Measurements from ENCODE around the gene PIAS1.
A peak's percentile ranks its signal among the peaks of the same experiment; 100 is the strongest.

The PIAS1 gene

DNA sequence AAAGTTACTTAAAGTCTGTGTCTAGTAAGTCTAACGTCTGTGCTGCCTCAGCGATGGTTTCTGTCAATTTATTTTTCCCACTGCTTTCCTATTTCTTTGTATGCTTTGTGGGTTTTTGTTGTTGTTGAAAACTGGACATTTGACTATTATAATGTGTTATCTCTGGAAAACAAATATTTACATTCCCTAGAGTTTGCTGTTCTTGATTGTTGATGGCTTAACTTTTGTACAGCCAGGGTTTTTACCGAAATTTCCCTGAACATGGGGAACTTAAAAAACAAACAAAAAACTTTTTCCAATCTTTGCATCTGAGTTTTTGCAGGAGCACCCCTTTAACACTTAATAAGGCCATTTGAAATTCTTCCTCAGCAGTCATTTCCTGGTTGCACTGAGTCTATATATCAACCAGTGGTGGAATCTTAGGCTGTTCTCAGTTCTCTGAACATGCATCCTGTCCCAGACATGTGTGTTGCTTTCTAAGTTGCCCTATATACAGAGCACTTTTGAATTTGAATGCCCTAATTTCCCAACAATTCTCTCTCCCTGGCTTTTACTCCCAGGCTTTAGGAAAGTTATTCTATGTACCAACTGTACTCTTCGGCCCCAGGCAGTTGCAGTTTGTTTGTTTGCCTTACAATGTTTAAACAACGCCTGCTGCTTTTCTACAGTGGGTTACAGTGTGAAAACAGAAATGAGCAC lies 11.8 kb upstream of the PIAS1 start:
- Mint-ChIP-seq H3K4me3 (no peak overlapping the region), H3K27ac (ENCODE audit: low read depth) (no peak overlapping the region), H3K4me1 (peaks cover 6% of the 10 kb centered on the region), H3K36me3 (ENCODE audit: insufficient read depth) (peaks cover 2% of the 10 kb centered on the region), H3K9me3 (no peaks in the 10 kb centered on the region), H3K27me3 (peaks cover 47% of the 10 kb centered on the region)
- no peak for ATAC-seq (replicated peaks; ENCODE audit: extremely low read depth, poor library complexity, severe bottlenecking)
- no peak for DNase-seq (ENCODE audit: low spot score in 2 of 2)

DNA sequence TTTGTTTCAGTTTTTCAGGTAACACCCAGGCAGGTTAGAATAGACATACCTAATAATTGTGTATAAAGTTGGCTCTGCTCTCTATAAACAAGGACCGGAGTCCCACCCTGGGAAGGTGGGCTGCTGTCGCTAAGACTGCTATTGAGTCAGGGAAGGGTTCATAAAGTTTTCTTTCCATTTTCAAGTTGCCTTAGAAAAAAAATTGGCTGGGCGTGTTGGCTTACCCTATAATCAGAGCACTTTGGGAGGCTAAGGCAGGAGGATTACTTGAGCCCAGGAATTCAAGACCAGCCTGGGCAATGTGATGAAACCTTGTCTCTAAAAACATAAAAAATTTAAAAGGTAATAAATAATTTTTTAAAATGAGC lies 11.3 kb upstream of the PIAS1 start:
- H3K9me3 Mint-ChIP-seq, result no peaks in the 10 kb centered on the region
- H3K27ac Mint-ChIP-seq (ENCODE audit: low read depth), result no peak overlapping the region
- no peak for ATAC-seq (replicated peaks; ENCODE audit: extremely low read depth, poor library complexity, severe bottlenecking)
- H3K4me1 Mint-ChIP-seq, result peaks cover under 1% of the 10 kb centered on the region
- peaks cover 2% of the 10 kb centered on the region for H3K36me3 Mint-ChIP-seq (ENCODE audit: insufficient read depth)
- H3K27me3 Mint-ChIP-seq, result peaks cover 47% of the 10 kb centered on the region
- H3K4me3 Mint-ChIP-seq, result no peak overlapping the region
- DNase-seq (ENCODE audit: low spot score in 2 of 2), result no peak

DNA sequence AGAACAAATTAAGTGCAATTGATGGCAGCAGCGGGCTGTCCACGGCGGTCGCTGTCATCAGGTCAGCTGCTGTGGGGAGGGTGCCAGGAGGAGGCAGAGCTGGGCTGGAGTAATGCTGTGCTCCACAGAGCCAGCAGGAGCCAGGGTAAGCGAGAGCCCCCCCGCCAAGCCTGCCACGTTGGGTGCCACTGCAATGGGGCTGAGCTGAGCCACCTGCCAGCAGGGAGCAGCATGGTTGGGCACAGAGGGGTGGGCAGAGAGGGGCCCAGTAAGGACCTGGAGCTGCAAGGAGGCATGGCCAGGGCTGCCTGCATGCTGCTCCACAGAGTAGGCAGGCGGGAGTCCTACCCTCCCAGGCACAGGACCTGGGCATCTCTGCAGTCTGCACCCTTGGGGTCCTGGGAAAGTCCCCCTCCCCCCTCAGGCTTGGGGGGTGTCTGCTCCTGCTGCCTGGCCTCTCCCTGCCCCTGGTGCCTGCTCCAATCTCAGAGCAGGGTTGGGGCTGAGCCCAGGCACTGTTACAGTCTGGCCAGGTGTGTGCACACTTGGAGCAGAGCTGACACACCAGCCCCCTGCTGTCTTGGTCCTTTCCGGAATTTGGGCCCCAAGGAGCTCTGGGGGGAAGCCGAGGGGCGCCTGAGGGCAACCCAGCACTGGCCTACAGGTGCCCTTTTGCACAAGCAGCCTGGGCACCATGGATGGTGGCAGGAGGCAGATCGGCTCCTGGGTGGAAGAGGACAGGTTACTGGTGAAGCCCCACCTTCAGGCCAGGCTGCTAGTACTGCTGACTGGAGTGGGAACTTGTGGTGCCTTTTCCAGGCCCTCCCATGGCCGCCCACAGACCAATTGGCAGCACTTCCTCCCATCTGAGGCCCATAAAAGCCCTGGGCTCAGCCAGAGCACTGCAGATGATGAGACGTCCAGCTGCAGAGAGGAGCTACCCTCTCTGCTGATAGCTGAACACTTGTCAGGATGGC lies 8.5 kb upstream of the PIAS1 start:
- H3K36me3 Mint-ChIP-seq (ENCODE audit: insufficient read depth), result no peaks in the 10 kb centered on the region
- H3K27ac Mint-ChIP-seq (ENCODE audit: low read depth), result no peak overlapping the region
- H3K4me3 Mint-ChIP-seq, result no peak overlapping the region
- ATAC-seq (replicated peaks; ENCODE audit: extremely low read depth, poor library complexity, severe bottlenecking) (no peak), DNase-seq (ENCODE audit: low spot score in 2 of 2) (no peak)
- H3K27me3 Mint-ChIP-seq, result peaks cover 33% of the 10 kb centered on the region
- H3K9me3 Mint-ChIP-seq, result no peaks in the 10 kb centered on the region
- H3K4me1 Mint-ChIP-seq, result no peaks in the 10 kb centered on the region

DNA sequence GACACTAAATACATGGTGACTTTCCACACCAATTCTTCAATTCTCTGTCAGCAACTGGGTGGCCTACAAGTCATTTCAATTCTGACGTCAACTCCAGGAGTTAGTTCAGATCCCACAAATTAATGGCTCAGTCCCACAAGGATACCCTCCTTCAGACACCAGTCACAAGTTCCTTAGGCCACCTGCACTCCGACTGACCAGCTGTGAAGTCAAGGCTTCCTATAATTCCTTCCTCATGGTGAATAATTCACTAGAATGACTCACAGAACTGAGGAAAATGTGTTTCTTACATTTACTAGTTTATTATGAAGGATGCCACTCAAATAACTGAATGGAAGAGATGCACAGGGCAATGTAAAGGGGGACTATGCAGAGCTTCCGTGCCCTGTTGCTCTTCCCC lies 6.3 kb upstream of the PIAS1 start:
- DNase-seq (ENCODE audit: low spot score in 2 of 2) (no peak), ATAC-seq (replicated peaks; ENCODE audit: extremely low read depth, poor library complexity, severe bottlenecking) (no peak)
- no peak overlapping the region for H3K27ac Mint-ChIP-seq (ENCODE audit: low read depth)
- no peaks in the 10 kb centered on the region for H3K4me1 Mint-ChIP-seq
- peaks cover 2% of the 10 kb centered on the region for H3K36me3 Mint-ChIP-seq (ENCODE audit: insufficient read depth)
- H3K4me3 Mint-ChIP-seq, result no peak overlapping the region
- no peaks in the 10 kb centered on the region for H3K9me3 Mint-ChIP-seq
- peaks cover 28% of the 10 kb centered on the region for H3K27me3 Mint-ChIP-seq

DNA sequence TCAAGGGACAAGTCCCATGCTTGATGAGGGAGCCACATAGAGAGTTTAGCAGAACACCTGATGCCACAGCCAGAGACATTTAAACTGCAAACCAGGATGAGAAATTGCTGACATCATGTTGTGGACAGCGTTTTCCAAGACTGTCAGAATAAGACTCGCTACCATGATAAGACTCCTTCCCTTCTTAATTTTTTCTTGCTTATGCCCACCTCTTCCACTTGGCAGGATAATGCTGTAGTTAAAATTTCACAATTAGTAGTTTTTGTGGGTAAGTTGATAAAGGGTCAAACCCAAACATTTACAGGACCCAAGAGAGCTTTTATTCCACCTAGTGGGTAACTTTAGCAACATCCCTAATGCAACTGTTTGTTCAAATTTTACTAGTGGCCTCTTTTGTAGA lies 3.0 kb upstream of the PIAS1 start:
- Mint-ChIP-seq H3K9me3 (no peaks in the 10 kb centered on the region), H3K4me1 (peaks cover 13% of the 10 kb centered on the region), H3K27ac (ENCODE audit: low read depth) (no peak overlapping the region), H3K27me3 (peaks cover 28% of the 10 kb centered on the region), H3K36me3 (ENCODE audit: insufficient read depth) (peaks cover 12% of the 10 kb centered on the region), H3K4me3 (no peak overlapping the region)
- ATAC-seq (replicated peaks; ENCODE audit: extremely low read depth, poor library complexity, severe bottlenecking) (no peak), DNase-seq (ENCODE audit: low spot score in 2 of 2) (no peak)

DNA sequence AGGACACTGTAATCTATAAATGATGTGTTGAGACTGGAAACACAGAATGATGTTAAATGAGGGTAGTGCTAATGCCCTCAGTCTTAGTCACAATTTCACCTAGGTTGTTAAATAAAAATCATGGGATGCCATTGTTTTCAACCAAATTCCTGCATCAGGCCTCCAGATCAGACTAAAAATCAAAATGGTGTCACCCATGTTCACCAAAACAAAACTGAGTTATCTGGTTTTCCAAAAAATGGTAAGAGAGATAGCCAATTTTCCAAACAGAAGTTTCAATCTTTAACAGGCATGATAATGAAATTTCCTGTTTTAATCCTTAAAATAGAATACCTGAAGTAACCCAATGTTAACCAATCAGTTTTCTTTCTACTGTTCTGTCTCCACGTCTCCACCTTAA lies 2.2 kb upstream of the PIAS1 start:
- DNase-seq (ENCODE audit: low spot score in 2 of 2), result no peak
- Mint-ChIP-seq H3K36me3 (ENCODE audit: insufficient read depth) (peaks cover 12% of the 10 kb centered on the region), H3K9me3 (no peaks in the 10 kb centered on the region), H3K4me1 (peaks cover 21% of the 10 kb centered on the region), H3K4me3 (no peak overlapping the region), H3K27ac (ENCODE audit: low read depth) (no peak overlapping the region), H3K27me3 (peaks cover 20% of the 10 kb centered on the region)
- no peak for ATAC-seq (replicated peaks; ENCODE audit: extremely low read depth, poor library complexity, severe bottlenecking)

DNA sequence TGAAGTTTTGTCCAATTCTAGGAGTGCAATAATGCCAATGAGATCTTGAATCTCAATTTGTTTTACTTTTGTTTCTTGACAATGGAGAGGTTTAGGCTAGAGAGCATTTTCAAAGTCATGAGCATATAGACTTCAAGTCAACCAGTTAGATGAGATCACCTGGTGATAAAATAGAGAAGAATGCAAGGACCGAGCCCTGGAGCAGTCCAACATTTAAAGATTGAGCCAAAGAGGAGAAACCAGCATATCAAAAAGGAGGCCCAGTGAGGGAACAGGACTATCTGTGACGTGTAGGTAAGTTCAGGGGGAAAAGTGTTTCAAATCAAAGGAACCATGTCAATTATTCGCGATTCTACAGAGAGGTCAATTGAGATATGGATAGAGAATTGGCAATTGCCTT lies 1.7 kb upstream of the PIAS1 start:
- no peak for DNase-seq (ENCODE audit: low spot score in 2 of 2)
- H3K4me3 Mint-ChIP-seq, result no peak overlapping the region
- peaks cover 18% of the 10 kb centered on the region for H3K27me3 Mint-ChIP-seq
- no peaks in the 10 kb centered on the region for H3K9me3 Mint-ChIP-seq
- H3K36me3 Mint-ChIP-seq (ENCODE audit: insufficient read depth), result peaks cover 12% of the 10 kb centered on the region
- no peak for ATAC-seq (replicated peaks; ENCODE audit: extremely low read depth, poor library complexity, severe bottlenecking)
- peaks cover 26% of the 10 kb centered on the region for H3K4me1 Mint-ChIP-seq
- no peak overlapping the region for H3K27ac Mint-ChIP-seq (ENCODE audit: low read depth)

DNA sequence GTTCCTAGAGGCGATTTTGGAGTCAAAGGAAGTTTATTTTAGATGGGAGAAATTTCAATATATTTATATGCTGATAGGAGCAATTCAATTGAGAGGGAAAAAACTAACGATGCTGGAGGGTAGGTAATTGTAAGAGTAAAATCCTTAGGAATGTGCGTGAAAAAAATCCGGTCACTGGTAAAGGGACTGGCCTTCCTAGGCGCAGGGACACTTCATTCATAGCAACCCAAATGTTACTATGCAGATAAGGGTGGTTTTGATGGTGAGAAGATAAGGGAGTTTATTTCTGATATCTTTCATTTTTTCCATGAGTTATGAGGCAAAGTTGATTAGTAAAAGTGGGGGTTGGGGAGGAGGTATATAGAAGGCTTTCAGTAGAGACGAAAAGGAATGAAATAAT lies 1.1 kb upstream of the PIAS1 start:
- no peak overlapping the region for H3K4me3 Mint-ChIP-seq
- ATAC-seq (replicated peaks; ENCODE audit: extremely low read depth, poor library complexity, severe bottlenecking), result no peak

DNA sequence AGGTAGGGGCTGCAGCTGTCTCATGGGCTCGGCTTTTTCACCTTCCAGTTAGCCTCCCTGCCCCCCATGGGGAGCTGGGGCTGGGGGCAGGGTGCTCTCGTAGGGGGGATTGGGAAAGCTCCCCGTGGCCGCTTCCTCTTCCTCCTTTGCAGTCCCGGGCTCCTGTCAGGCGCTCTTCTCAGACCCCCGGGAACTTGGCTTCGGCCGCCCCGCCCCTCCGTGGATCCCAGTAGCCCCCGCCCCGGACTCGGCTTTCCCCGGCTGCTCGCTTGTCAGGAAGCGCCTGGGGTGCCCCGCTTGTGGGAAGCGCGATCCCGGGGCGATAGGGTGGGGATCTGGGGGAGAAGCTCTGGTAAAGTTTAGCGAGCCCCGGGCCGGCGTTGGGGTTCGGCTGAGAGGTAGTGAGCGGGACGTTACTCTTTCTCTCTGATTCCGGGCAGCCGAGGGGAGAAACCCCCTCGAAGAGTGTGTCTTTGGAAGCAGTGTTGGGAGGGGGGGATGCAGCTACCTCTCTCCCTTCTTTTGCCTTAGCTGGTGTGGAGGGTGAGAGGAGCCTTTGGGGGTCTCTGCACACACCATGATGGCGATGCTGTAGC lies 611 bp downstream of the PIAS1 start:
- ATAC-seq (replicated peaks; ENCODE audit: extremely low read depth, poor library complexity, severe bottlenecking), result peak; percentile 3
- Mint-ChIP-seq H3K27me3 (no peaks in the 10 kb centered on the region), H3K27ac (ENCODE audit: low read depth) (peak overlapping the region; percentile 95), H3K4me1 (peaks cover 36% of the 10 kb centered on the region), H3K4me3 (peak overlapping the region; percentile 94), H3K9me3 (no peaks in the 10 kb centered on the region), H3K36me3 (ENCODE audit: insufficient read depth) (peaks cover 14% of the 10 kb centered on the region)
- DNase-seq (ENCODE audit: low spot score in 2 of 2), result peak in 1 of 2 donors; percentile 18

More for the DNA sequence above, 1.1 kb upstream of the PIAS1 start:
- no peak for DNase-seq (ENCODE audit: low spot score in 2 of 2)
- Mint-ChIP-seq H3K4me1 (peaks cover 32% of the 10 kb centered on the region), H3K27me3 (peaks cover 12% of the 10 kb centered on the region), H3K27ac (ENCODE audit: low read depth) (no peak overlapping the region), H3K36me3 (ENCODE audit: insufficient read depth) (peaks cover 12% of the 10 kb centered on the region), H3K9me3 (no peaks in the 10 kb centered on the region)

DNA sequence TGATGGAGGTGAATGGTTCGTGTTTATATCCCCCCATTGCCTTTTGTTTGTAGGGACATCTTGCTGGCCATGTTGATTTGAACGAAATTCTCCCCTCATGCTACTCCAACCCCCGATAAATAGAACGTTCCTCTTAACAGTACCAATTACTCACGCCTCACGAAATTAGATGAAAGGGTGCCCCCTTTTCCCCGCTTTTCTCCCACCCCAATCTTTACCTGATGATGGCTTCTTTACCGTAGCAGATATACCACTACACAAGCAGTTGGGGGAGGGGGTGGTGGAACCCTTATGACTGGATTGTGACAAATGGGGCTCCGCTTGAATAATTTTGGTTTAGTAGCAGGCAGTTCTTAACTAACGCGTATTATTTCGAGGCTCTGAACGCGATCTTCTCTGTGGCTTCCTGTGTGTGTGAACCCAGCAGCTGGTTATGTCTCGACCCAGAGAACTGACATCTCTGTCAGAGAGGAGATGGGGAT lies 1.1 kb downstream of the PIAS1 start:
- Mint-ChIP-seq H3K4me1 (peaks cover 36% of the 10 kb centered on the region), H3K4me3 (peak overlapping the region; percentile 94), H3K9me3 (no peaks in the 10 kb centered on the region), H3K36me3 (ENCODE audit: insufficient read depth) (peaks cover 16% of the 10 kb centered on the region), H3K27me3 (no peaks in the 10 kb centered on the region), H3K27ac (ENCODE audit: low read depth) (peak overlapping the region; percentile 95)
- DNase-seq (ENCODE audit: low spot score in 2 of 2) (peak; percentile 25 to 55), ATAC-seq (replicated peaks; ENCODE audit: extremely low read depth, poor library complexity, severe bottlenecking) (peak; percentile 61)

DNA sequence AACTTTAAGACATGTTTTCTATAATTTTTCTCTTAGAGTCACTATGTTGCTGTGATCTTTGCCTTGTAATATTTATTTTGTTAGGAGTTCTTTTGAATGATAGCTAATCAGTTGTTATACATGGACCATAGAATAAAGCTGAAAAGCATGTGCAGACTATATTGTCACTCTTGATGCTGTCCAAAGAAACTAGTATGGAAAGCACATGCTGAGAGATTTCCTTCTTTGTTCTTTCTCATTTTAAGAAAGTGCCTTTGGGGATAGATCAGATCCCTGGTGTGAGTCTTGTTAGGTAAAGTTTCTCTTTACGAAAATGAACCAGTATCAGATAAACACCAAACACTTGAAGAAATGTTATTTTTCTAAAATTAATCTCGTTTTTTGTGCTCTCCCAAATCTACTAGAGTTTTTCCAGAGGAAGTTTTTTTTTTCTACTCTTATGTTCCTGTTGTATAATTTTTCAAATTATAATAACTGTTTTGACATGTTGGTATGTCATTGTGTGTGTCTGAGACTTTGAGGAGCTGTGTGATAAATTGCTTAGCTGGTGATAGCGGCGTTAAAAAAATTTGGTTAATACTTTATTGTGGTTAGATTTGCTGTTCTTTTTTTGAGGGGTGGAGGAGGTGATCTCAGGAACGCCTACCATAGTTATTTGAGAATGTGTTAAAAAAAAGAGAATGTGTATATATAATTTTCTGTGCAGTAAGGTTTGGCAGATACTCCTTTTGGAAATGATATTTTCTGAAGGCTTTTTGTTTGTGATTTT lies 2.2 kb downstream of the PIAS1 start:
- ATAC-seq (replicated peaks; ENCODE audit: extremely low read depth, poor library complexity, severe bottlenecking) (no peak), DNase-seq (ENCODE audit: low spot score in 2 of 2) (no peak)
- no peaks in the 10 kb centered on the region for H3K9me3 Mint-ChIP-seq
- H3K4me3 Mint-ChIP-seq, result peak overlapping the region; percentile 94
- H3K4me1 Mint-ChIP-seq, result peaks cover 40% of the 10 kb centered on the region
- H3K27me3 Mint-ChIP-seq, result no peaks in the 10 kb centered on the region
- H3K36me3 Mint-ChIP-seq (ENCODE audit: insufficient read depth), result peaks cover 17% of the 10 kb centered on the region
- peak overlapping the region; percentile 95 for H3K27ac Mint-ChIP-seq (ENCODE audit: low read depth)

DNA sequence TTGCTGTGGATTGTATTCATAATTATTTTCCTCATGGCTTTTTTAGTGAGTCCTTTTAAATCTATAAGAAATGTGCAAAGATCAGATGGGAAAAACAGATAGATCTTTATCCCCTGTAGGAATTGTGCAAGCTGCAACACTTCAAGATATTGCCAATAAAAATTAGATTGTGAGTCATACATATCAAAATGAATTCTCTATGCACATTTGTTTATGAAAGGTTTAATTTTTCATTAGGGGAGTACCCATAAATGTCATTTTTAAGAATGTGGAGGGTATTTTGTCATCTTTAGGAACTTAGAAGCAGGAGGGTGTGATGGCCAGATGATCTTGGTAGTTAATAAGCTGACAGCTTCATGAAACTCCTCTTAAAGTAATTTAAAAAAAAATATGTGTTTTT lies 2.9 kb downstream of the PIAS1 start:
- H3K4me3 Mint-ChIP-seq, result peak overlapping the region; percentile 94
- H3K4me1 Mint-ChIP-seq, result peaks cover 47% of the 10 kb centered on the region
- H3K27ac Mint-ChIP-seq (ENCODE audit: low read depth), result peak overlapping the region; percentile 95
- no peaks in the 10 kb centered on the region for H3K9me3 Mint-ChIP-seq
- H3K36me3 Mint-ChIP-seq (ENCODE audit: insufficient read depth), result peaks cover 18% of the 10 kb centered on the region
- no peak for ATAC-seq (replicated peaks; ENCODE audit: extremely low read depth, poor library complexity, severe bottlenecking)
- no peaks in the 10 kb centered on the region for H3K27me3 Mint-ChIP-seq
- no peak for DNase-seq (ENCODE audit: low spot score in 2 of 2)
